IMR-90 (cell line): Measurements from ENCODE around the gene COL2A1. TPM values are rescaled to one million over a fixed set of nuclear protein-coding genes. Genes with fewer than 3 reads are reported as not detected.

Experiments used
- ATAC-seq: fragments of 200-7000 bp; cut with Tn5 transposase; 2 replicates; pipeline ENCODE4 v1.9.1; 2020; ENCODE audit warnings: low read depth, mild to moderate bottlenecking, moderate library complexity
- BruUV-seq: library from RNA; stranded (reverse); fragments of 400-500 nt; replicated peaks from 2 replicates; lab custom pipeline; 2021; lab: Mats Ljungman, UMichigan
- CTCF ChIA-PET: fragments of 300-600 bp; formaldehyde crosslinking; extraction: SDS; loops from one replicate; lab custom pipeline; 2021; ENCODE audit warnings: antibody characterized with exemption; lab: Yijun Ruan, JAX
- POLR2A ChIA-PET: fragments of 300-600 bp; sonication (Branson Sonifier 250); formaldehyde crosslinking; loops from one replicate; lab custom pipeline; 2022; ENCODE audit warnings: antibody characterized with exemption; ENCODE audit not compliant: unreplicated experiment; lab: Charles Lee
- DNase-seq: peaks from one replicate; pipeline ENCODE4 v3.0.0; 2013
- H2AFZ ChIP-seq: replicated peaks from 2 replicates; pipeline ENCODE3; 2013; ENCODE audit warnings: low read length, mild to moderate bottlenecking; ENCODE audit not compliant: poor library complexity
- H2AK5ac ChIP-seq: 2 replicates; pipeline ENCODE4 v1.6.1; 2013; ENCODE audit warnings: low read depth, low read length, inconsistent platforms
- H2AK9ac ChIP-seq: replicated peaks from 2 replicates; pipeline ENCODE3; 2013; ENCODE audit warnings: mild to moderate bottlenecking, low read depth, low read length, moderate library complexity; ENCODE audit not compliant: poor library complexity
- H2BK120ac ChIP-seq: 2 replicates; pipeline ENCODE4 v1.6.1; 2013; ENCODE audit warnings: low read depth, low read length, inconsistent platforms
- H2BK15ac ChIP-seq: 3 replicates; pipeline ENCODE4 v1.6.1; 2013; ENCODE audit warnings: low read depth, low read length, inconsistent platforms
- H2BK20ac ChIP-seq: 2 replicates; pipeline ENCODE4 v1.6.1; 2013; ENCODE audit warnings: low read depth, mild to moderate bottlenecking, inconsistent platforms, low read length, moderate library complexity
- H2BK5ac ChIP-seq: 2 replicates; pipeline ENCODE4 v1.6.1; 2013; ENCODE audit warnings: mild to moderate bottlenecking, low read depth, low read length, inconsistent platforms; ENCODE audit not compliant: poor library complexity, severe bottlenecking
- H3K14ac ChIP-seq: replicated peaks from 2 replicates; pipeline ENCODE4 v1.6.1; 2013; ENCODE audit warnings: low read depth, low read length, inconsistent platforms
- H3K18ac ChIP-seq: 2 replicates; pipeline ENCODE4 v1.6.1; 2013; ENCODE audit warnings: low read depth, low read length, control low read depth
- H3K23ac ChIP-seq: 2 replicates; pipeline ENCODE4 v1.6.1; 2013; ENCODE audit warnings: low read depth, low read length, inconsistent platforms
- H3K27ac ChIP-seq: 2 replicates; pipeline ENCODE4 v1.5.1; 2013; ENCODE audit warnings: mild to moderate bottlenecking, control low read depth, low read length; ENCODE audit not compliant: insufficient read depth
- H3K27me3 ChIP-seq: 2 replicates; pipeline ENCODE4 v1.6.1; 2013; ENCODE audit warnings: low read length; ENCODE audit not compliant: control insufficient read depth, insufficient read depth
- H3K36me3 ChIP-seq: 2 replicates; pipeline ENCODE4 v1.6.1; 2013; ENCODE audit warnings: low read length, mixed read lengths; ENCODE audit not compliant: control insufficient read depth, insufficient read depth
- H3K4ac ChIP-seq: 2 replicates; pipeline ENCODE4 v1.6.1; 2013; ENCODE audit warnings: low read depth, low read length, inconsistent platforms
- H3K4me1 ChIP-seq: 2 replicates; pipeline ENCODE4 v1.6.1; 2013; ENCODE audit warnings: low read length, mixed read lengths; ENCODE audit not compliant: control insufficient read depth, insufficient read depth
- H3K4me2 ChIP-seq: 2 replicates; pipeline ENCODE4 v1.6.1; 2013; ENCODE audit warnings: low read depth, mild to moderate bottlenecking, control low read depth, low read length, moderate library complexity
- H3K4me3 ChIP-seq: 2 replicates; pipeline ENCODE4 v1.5.1; 2013; ENCODE audit warnings: low read depth, mild to moderate bottlenecking, control low read depth, low read length, moderate library complexity; ENCODE audit not compliant: insufficient read depth
- H3K56ac ChIP-seq: 2 replicates; pipeline ENCODE4 v1.6.1; 2013; ENCODE audit warnings: low read length, inconsistent platforms; ENCODE audit not compliant: insufficient read depth; ENCODE audit errors: extremely low read depth
- H3K79me1 ChIP-seq, 2 experiments: 2 replicates each; pipeline ENCODE4 v1.6.1; 2013; ENCODE audit warnings: low read length in 2 of 2, inconsistent platforms in 1 of 2, low read depth in 1 of 2
- H3K9ac ChIP-seq: 2 replicates; pipeline ENCODE4 v1.6.1; 2013; ENCODE audit warnings: low read depth, low read length, control low read depth
- H3K9me1 ChIP-seq: 2 replicates; pipeline ENCODE4 v1.6.1; 2013; ENCODE audit warnings: low read length, inconsistent platforms; ENCODE audit not compliant: insufficient read depth
- H3K9me3 ChIP-seq: 2 replicates; pipeline ENCODE4 v1.6.1; 2013; ENCODE audit warnings: low read length; ENCODE audit not compliant: control insufficient read depth, insufficient read depth
- H4K20me1 ChIP-seq: 2 replicates; pipeline ENCODE4 v1.6.1; 2013; ENCODE audit warnings: low read length, inconsistent platforms; ENCODE audit not compliant: insufficient read depth
- H4K5ac ChIP-seq: 2 replicates; pipeline ENCODE4 v1.6.1; 2013; ENCODE audit warnings: mild to moderate bottlenecking, low read depth, low read length, control low read depth
- H4K8ac ChIP-seq, 2 experiments: 2 replicates each; pipeline ENCODE4 v1.6.1; 2013; ENCODE audit warnings: low read depth in 2 of 2, low read length in 2 of 2, control low read depth in 1 of 2, inconsistent platforms in 1 of 2
- H4K91ac ChIP-seq: 2 replicates; pipeline ENCODE4 v1.6.1; 2013; ENCODE audit warnings: low read depth, low read length, inconsistent platforms; ENCODE audit not compliant: insufficient read depth
- FOS ChIP-seq: fragments of 150-350 bp; IDR thresholded peaks from 2 replicates; pipeline ENCODE4 v1.6.1; 2016; ENCODE audit warnings: low read depth, low read length
- NFE2L2 ChIP-seq: fragments of 150-350 bp; IDR thresholded peaks from 2 replicates; pipeline ENCODE4 v1.6.1; 2016; ENCODE audit warnings: low read depth, mild to moderate bottlenecking, low read length
- POLR2A ChIP-seq: IDR thresholded peaks from 2 replicates; pipeline ENCODE4 v1.6.1; 2012; ENCODE audit warnings: mild to moderate bottlenecking, low read depth, low read length
- RCOR1 ChIP-seq: IDR thresholded peaks from 2 replicates; pipeline ENCODE4 v1.6.1; 2012; ENCODE audit warnings: mild to moderate bottlenecking, low read length, improper control_type of control experiment; ENCODE audit not compliant: insufficient replicate concordance
- SMC3 ChIP-seq: fragments of 150-350 bp; IDR thresholded peaks from 2 replicates; pipeline ENCODE4 v1.6.1; 2016; ENCODE audit warnings: low read depth, mild to moderate bottlenecking, antibody characterized with exemption, low read length, moderate library complexity
- WGBS, 2 experiments: methylation state at CpG; one replicate each; pipeline versions ENCODE4 v1.1.5 to v1.1.7; 2013; ENCODE audit warnings: missing lambda C conversion rate in 2 of 2; ENCODE audit not compliant: insufficient read length in 1 of 2; ENCODE audit errors: extremely low coverage in 2 of 2; 5-methylcytosine and 5-hydroxymethylcytosine counted together
- dilution Hi-C: fragments of 300-500 bp; cut with HindIII; formaldehyde crosslinking; loops from one replicate; pipeline ENCODE4 v1.14.3; 2018; ENCODE audit warnings: low sequenced_read_pairs; ENCODE audit not compliant: unreplicated experiment
- in situ Hi-C: fragments of 300-500 bp; cut with MboI; formaldehyde crosslinking; loops from 3 replicates; pipeline ENCODE4 v1.14.3; 2019; ENCODE audit warnings: low sequenced_read_pairs, inconsistent platforms, mixed read lengths
- intact Hi-C: fragments of 100-400 bp; cut with micrococcal nuclease; formaldehyde crosslinking; loops from 2 replicates; pipeline ENCODE4 v1.10.0; 2022
- polyA plus RNA-seq, 3 experiments: library from polyadenylated mRNA; depleted of rRNA; stranded (reverse); fragments of >200 nt; gene quantifications; 2 replicates each; pipeline ENCODE4 v1.2.3, GENCODE V29; 2012; ENCODE audit warnings: low replicate concordance in 1 of 3
- total RNA-seq: library from RNA; depleted of rRNA; stranded (reverse); fragments of >200 nt; gene quantifications from 2 replicates; pipeline ENCODE4 v1.2.3, GENCODE V29; 2012
- TF ChIP-seq, protein P1 (sequence below): fragments of 150-350 bp; IDR thresholded peaks from 2 replicates; pipeline ENCODE4 v1.6.1; 2016; ENCODE audit warnings: low read depth, mild to moderate bottlenecking, low read length, moderate library complexity, borderline replicate concordance

COL2A1 gene
- total and polyA plus RNA-seq, 2 of the 4 experiments (the other 2 are of a cell fraction), result 0.05 TPM; not detected in 1

DNA sequence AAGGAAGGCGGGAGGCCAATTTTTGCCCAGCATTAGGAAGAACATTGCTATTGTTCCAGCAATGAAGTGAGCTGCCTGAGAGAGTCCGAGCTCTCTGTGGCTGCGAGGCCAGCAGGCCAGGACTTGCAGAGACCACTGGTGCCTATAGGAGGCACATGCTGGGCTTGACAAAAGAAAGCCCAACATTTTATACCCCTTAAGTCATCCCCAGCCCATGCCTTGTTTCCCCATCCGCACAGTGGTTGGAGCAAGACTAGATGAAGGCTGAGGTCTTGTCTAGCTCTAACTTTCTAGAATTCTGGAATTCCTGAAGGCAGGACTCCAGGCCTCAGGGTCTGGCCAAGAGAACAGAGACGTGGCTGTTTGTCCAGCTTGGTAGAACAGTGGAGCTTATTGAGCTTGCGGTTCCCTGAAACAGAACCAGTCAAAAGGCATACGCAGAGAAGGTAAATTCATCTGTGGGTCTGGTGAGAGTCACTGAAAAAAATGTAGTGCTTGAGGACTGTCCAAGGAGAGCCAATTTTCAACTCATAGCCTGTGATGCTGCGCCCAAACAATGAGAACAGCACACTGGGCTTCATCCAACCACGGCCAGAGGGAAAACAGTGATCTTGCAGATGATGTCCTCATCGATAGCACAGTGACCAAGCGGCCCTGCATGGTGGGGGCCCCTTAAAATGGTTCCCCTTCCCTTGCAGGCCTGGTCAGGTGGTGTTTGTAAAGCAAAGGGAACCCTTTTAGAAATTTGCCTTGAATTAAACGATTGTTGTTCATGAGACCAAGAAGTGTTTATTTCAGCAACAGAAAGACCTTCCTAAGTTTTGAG lies 27.1 kb upstream of the COL2A1 start:
- no peak overlapping the region for H4K5ac ChIP-seq
- dilution Hi-C loops, result no loop called here
- no peak overlapping the region for H4K91ac ChIP-seq
- no peak overlapping the region for H2AK9ac ChIP-seq
- 94% methylated on average over 2 of the region's 12 CpGs; no CpG with 5 or more reads in 1 of the 2 experiments for WGBS, 2 experiments
- H3K18ac ChIP-seq, result no peak overlapping the region
- no peak overlapping the region for H2AFZ ChIP-seq
- no peaks in the 10 kb centered on the region for H3K79me1 ChIP-seq
- DNase-seq, result no peak
- H3K4me1 ChIP-seq, result peaks cover 4% of the 10 kb centered on the region; the same call in 1 of the 2 replicates
- H3K9me3 ChIP-seq, result no peaks in the 10 kb centered on the region
- in situ Hi-C loops, result no loop called here
- H4K8ac ChIP-seq, result no peak overlapping the region
- no peak overlapping the region for H3K56ac ChIP-seq
- H2AK5ac ChIP-seq, result no peak overlapping the region
- ChIA-PET CTCF (no interaction called here), POLR2A (no interaction called here)
- no peak overlapping the region for H3K4ac ChIP-seq
- no peaks in the 10 kb centered on the region for H4K20me1 ChIP-seq
- no peak overlapping the region for H2BK5ac ChIP-seq
- H3K27ac ChIP-seq, result no peak overlapping the region
- H2BK120ac ChIP-seq, result no peak overlapping the region
- no peak overlapping the region for H3K23ac ChIP-seq
- H2BK15ac ChIP-seq, result no peak overlapping the region
- peaks cover 42% of the 10 kb centered on the region for H3K27me3 ChIP-seq
- H3K9me1 ChIP-seq, result no peaks in the 10 kb centered on the region
- no peak for TF ChIP-seq SMC3
- TF ChIP-seq, protein P1, sequence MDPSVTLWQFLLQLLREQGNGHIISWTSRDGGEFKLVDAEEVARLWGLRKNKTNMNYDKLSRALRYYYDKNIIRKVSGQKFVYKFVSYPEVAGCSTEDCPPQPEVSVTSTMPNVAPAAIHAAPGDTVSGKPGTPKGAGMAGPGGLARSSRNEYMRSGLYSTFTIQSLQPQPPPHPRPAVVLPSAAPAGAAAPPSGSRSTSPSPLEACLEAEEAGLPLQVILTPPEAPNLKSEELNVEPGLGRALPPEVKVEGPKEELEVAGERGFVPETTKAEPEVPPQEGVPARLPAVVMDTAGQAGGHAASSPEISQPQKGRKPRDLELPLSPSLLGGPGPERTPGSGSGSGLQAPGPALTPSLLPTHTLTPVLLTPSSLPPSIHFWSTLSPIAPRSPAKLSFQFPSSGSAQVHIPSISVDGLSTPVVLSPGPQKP, result no peak
- TF ChIP-seq FOS, result no peak
- no peak for TF ChIP-seq POLR2A
- no peak for TF ChIP-seq RCOR1
- TF ChIP-seq NFE2L2, result no peak
- no peak overlapping the region for H2BK20ac ChIP-seq
- H3K14ac ChIP-seq, result no peak overlapping the region
- no peak overlapping the region for H3K9ac ChIP-seq
- H3K4me2 ChIP-seq, result no peak overlapping the region
- BruUV-seq, result no TSS peak
- ATAC-seq, result no peak
- no peak overlapping the region for H3K4me3 ChIP-seq
- intact Hi-C loops, result no loop called here
- H3K36me3 ChIP-seq, result no peaks in the 10 kb centered on the region
